ENCODE measurements around the gene SLC6A18.
"Not testable (repeated sequence)": the region's sequence is repeated elsewhere in the genome, so short reads cannot be mapped to it uniquely, and the experiment has no call there.

Gene SLC6A18

GRCh38 chr5:1259806-1260480, 34.8 kb downstream of the SLC6A18 start:
- no peak for DNase-seq

- DNase-seq, result no peak
Observed at GRCh38 chr5:1261643-1262042, 36.5 kb downstream of the SLC6A18 start.

- DNase-seq, result no peak
Observed at GRCh38 chr5:1262381-1262780, 37.2 kb downstream of the SLC6A18 start.

- no peak for DNase-seq
Observed at GRCh38 chr5:1264211-1264610, 39.0 kb downstream of the SLC6A18 start.

GRCh38 chr5:1265026-1265425, 39.8 kb downstream of the SLC6A18 start:
- DNase-seq, result no peak

- DNase-seq, result no peak
Observed at GRCh38 chr5:1265461-1266455, 40.6 kb downstream of the SLC6A18 start.

- DNase-seq, result no peak
Observed at GRCh38 chr5:1266791-1267190, 41.6 kb downstream of the SLC6A18 start.

- not testable (repeated sequence) for DNase-seq
Observed at GRCh38 chr5:1267464-1267863, 42.3 kb downstream of the SLC6A18 start.

GRCh38 chr5:1268056-1268455, 42.9 kb downstream of the SLC6A18 start:
- DNase-seq, result no peak

- DNase-seq, result no peak
Observed at GRCh38 chr5:1268666-1269065, 43.5 kb downstream of the SLC6A18 start.

GRCh38 chr5:1270426-1270825, 45.2 kb downstream of the SLC6A18 start:
- DNase-seq, result no peak

- DNase-seq, result no peak
Observed at GRCh38 chr5:1270933-1271914, 46.0 kb downstream of the SLC6A18 start.

GRCh38 chr5:1272201-1272600, 47.0 kb downstream of the SLC6A18 start:
- DNase-seq, result no peak

GRCh38 chr5:1273745-1274144, 48.6 kb downstream of the SLC6A18 start:
- DNase-seq, result no peak

- no peak for DNase-seq
Observed at GRCh38 chr5:1274471-1274870, 49.3 kb downstream of the SLC6A18 start.

GRCh38 chr5:1275397-1276391, 50.5 kb downstream of the SLC6A18 start:
- not testable (repeated sequence) for DNase-seq

- DNase-seq, result no peak
Observed at GRCh38 chr5:1276930-1277329, 51.7 kb downstream of the SLC6A18 start.

- DNase-seq, result no peak
Observed at GRCh38 chr5:1277331-1277730, 52.1 kb downstream of the SLC6A18 start.

- no peak for DNase-seq
Observed at GRCh38 chr5:1277781-1278180, 52.6 kb downstream of the SLC6A18 start.

GRCh38 chr5:1278216-1278615, 53.0 kb downstream of the SLC6A18 start:
- DNase-seq, result no peak

GRCh38 chr5:1278656-1279442, 53.7 kb downstream of the SLC6A18 start:
- DNase-seq, result no peak

Data from cerebellar nuclear complex (tissue), 1 donor.